Endothelial cell of hepatic sinusoid (primary cell): ENCODE measurements around the gene EFCAB13.

Experiments used
- in situ Hi-C: cut with HindIII; loops from 2 replicates; pipeline ENCODE4 v1.10.0; 2017; ENCODE audit warnings: low sequenced_read_pairs

Gene EFCAB13, protein sequence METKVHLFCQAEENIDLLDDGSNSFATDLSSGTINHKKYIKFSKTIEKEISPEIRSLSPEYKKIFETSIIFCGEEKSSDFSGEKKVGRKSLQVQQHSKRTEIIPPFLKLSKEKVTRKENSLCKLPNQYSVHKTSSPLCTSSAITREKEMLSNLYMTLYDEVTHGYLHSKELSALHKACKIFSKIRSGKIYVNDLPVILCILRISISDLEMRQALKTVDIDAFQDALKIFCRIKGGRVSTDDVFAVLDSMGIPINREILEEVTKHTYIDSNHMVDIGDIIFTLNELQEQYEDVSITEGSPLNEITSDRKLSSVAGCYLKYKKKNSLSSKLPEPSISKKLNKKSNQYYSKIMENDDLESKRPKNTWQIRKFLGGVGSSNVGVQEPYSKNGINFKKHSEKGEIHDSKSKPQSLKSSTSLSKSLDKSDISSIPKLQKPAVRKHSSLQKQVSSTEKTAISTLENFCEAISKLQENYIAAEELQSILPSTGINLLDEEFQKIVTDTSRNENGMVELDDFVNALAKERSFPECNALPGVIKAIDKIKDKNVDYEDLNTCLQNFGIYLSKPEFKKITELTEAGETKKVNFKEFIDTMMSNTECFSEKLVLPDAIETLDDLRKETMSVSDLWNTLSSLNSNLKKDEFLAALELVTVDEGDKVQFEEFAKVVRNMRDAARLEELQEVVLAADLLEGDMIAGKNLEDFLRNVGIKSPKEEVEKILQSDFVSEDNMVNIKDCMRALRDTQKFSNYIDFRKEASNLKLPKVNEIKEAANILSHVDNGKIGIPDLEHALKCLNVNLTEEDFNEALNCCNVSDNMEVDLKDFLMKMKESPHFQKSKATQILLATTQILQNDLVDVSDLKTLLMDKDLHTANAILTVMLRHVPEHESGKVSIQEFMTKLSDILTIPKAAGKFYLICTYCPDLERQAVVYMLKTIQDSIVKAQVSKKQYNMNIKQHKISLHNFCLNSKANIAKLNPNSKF

DNA sequence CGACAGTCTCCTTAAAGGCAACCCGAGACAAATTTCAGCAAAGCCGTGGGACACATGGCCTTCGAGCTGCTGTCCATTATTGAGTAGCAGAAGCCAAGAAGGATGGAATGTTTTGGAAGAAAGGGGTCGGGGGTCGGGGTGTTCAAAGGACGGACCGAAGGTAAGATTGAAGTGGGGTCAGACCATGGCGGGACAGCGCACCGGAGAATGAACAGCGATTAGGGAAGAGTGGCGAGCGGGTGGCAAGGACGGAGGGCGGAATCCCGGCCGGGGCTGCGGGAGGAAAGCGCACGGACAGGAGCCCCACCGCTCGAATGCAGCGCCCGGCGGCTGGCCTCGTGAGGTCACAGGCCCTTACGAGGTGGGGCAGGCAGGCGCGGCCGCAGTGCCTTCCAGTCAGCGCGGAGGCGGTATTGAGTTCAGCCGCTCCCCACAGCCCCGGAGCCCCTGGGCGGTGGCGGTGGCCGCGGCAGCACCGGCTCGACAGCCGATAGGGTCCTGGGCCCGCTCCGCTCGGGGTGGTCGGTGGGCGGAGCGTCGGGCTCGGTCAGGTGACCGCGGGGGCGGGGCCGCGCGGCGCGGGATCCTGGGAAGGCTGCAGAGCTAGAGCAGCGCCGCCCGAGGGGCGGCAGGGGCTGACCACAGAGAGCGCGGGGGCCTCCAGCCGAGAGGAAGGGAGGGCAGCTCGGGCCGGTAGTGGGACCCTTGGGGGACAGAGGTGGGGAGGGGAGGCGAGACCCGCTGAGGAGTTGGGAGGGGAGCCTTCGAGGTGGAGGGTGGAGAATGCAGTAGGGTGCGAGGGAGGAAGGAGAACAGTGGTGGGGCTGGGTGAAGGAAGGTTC lies at the start of gene EFCAB13:
TSS of gene EFCAB13 (plus strand) at position 574 of the 842 bp plus-strand sequence. CDS start 4,399 bp downstream, outside the sequence.
- in situ Hi-C loops = no loop called here

DNA sequence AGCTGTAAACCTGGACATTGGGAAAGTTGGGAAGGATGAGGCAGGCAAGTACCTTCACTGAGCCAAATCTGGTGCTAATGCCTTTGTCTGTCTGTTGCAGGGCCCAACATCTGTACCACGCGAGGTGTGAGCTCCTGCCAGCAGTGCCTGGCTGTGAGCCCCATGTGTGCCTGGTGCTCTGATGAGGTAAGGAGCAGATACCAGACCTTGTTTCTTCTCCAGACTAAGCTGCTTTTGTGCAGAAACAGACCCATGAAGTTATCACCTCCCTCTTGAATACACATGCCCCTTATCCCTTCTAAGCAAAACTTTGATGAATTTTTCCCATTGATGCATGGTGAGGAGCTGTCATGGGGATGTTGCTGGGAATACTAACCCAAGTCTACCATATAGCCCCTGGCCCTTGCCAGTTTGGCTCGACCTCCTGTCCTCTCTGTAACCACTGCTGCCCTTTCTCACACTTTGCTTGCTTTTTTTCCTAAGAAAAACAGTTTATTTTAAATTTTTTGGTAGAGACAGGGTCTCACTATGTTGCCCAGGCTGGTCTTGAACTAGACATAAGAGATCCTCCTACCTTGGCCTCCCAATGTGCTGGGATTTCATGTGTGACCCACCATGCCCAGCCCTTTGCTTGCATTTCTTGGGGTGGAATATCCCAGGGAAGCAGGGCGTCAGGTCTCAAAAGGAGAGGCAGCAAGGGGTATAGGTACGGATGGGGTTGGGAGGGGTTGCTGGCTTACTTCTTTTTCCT lies 49.3 kb upstream of the EFCAB13 start:
- in situ Hi-C loops = no loop called here

DNA sequence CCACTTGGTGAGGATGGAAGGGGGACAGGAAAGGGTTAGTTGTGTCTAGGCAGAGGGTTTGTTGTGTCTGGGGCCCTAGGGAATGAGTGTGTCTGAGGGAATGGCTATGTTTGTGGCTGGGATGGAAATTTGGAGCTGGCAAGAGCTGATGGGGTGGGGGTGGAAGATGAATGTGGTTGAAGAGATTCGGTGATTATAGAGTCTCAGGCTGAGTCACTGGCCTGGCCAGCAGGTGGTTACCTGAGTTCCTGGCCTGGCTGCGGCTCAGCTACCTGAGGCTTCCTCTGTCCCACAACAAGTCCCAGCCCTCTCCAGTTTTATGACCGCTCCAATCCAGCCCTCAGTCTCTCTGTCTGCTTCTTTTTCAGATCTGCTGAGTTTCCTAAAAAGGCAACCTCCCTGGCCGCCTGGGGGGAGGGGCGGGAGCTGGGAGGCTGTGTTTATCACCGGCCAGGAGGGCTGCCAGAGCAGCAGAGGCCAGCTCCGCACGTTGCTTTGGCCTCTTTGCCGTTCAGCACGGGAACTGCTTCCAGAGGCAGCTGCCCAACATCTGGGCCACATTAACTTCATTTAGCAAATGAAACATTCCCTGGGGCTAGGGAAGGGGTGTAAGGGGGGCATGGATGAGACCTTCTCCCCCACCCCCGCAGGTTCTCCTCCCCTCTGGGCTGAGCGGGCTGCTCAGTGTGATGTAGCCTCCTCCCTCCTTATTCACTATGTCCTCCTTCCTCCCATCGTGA lies 48.3 kb upstream of the EFCAB13 start:
- in situ Hi-C loops = no loop called here

DNA sequence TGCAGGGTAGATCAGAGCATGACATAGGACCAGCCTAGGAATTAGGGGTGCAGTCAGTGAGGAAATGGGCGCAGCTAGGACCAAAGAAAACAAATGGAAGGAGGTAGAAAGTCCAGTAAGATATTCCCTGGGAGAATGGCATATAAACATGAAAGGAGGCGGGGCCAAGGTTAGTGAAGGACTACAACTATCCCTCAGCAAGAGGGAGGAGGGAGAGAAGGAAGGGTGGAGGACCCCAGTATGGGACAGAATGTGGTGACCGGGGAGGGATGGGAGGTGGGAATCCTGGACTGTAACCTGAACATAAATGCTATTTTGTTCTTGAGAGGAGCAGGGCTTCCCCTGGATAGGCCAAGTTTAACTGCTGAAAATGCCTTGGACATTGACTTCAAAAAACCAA lies 47.3 kb upstream of the EFCAB13 start:
- in situ Hi-C loops = no loop called here

DNA sequence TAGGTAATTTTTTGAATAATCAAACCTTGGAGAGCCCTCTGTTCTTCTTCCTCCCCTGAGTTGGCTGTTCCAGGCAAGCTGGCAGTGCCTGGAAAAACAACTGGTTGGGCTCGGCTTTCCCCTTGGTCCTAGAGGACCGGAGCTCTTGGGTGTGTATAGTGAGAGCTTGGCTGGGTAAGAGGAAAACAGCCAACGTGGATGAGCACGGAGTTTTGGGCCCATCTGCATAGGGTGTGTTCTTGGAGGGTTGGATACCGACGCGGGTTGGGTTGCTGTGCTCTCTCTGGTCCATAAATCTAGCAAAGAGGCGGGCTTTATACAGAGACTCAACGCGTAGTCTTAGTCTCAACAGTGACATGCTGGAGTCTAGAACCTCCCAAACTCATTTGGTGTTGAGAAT lies 46.9 kb upstream of the EFCAB13 start:
- in situ Hi-C loops = no loop called here

DNA sequence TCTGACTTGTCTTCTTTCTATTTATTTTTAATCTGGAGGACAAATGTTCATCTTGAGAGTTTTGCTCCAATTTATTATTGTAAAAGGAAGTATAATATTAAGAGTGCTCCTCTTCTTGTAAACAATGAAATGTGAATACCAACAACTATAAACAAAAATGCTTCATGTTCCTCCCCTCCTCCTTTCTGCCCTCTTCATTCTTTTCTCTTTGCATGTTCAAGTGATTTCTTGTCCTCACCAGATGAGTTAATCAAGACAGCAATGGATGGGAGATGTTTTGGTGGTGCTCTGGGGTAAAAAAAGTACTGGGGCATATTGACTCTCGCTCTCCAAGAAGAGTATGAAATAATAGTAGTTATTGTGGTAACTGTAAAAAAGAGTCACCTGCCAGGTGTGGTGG lies 45.8 kb upstream of the EFCAB13 start:
- in situ Hi-C loops = no loop called here

DNA sequence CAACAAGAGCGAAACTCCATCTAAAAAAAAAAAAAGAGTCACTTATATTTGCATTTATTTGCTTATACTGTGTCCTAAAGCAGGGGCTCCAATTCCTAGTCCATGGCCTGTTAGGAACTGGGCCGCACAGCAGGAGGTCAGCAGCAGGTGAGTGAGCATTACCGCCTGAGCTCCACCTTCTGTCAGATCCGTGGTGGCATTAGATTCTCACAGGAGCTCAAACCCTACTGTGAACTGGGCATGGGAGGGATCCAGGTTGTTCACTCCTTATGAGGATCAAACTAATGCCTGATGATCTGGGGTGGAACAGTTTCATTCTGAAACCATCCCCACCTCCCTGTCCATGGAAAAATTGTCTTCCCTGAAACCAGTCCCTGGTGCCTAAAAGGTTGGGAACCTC lies 45.2 kb upstream of the EFCAB13 start:
- in situ Hi-C loops = no loop called here

DNA sequence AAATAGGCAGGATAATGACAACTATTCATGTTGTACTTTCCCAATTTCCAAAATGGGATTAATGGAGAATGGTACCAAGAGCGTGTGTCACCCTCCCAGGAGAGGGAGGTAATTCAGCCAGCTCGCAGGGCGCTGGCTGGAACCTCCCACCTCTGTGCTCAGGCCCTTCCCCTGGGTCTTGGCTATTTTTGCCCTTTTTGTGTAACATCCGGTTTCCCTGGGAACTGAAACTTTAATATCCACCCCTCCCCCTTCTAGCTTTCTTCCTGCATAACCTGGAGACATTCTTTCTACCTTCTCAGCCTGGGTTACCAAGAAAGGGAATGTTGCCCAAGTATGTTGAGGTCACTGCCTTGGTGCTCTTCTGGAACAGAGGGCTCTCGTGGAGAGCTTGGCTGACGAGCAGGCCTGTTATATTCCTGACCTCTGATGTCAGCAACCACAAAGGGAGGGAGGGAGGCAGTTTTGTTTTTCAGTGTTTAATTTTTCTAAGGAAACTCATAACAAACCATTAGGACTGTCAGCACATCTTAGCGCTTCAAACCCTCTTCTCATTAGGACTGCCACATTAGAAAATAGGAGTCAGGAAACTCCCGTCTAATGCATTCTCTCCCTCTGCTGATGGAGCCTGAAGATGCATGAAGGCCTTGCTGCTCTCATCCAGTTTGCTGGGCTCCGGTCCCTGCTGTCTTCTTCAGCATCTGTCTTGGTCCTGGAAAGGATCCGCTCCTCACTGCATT lies 44.5 kb upstream of the EFCAB13 start:
- in situ Hi-C loops = no loop called here

DNA sequence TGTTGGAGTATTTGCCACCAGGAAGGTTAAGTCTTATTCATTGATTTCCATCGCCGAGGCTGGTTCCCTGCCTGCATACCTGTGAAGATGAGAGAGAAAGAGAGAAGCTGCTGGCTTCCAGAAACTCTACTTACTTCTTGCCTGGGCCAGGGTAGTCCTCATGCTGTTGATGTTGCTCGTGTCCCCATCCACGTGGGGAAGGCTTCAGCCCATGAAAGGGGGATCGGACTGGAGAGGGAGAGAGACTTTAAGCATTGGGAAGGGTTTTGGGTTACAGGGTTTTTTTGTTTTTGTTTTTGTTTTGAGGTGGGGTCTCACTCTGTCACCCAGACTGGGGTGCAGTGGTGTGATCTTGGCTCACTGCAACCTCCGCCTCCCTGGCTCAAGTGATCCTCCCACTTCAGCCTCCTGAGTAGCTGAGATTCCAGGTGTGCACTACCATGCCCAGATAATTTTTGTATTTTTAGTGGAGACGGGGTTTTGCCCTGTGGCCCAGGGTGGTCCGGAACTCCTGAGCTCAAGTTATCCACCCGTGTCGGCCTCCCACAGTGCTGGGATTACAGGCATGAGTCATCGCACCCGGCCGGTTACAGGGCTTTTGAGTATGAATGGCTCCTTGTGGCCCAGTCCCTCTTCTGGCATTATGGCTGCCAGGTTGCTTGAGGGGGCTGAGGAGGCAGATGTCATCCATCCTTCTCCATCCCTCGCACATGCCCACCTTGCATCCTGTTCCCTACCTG lies 43.5 kb upstream of the EFCAB13 start:
- in situ Hi-C loops = no loop called here

DNA sequence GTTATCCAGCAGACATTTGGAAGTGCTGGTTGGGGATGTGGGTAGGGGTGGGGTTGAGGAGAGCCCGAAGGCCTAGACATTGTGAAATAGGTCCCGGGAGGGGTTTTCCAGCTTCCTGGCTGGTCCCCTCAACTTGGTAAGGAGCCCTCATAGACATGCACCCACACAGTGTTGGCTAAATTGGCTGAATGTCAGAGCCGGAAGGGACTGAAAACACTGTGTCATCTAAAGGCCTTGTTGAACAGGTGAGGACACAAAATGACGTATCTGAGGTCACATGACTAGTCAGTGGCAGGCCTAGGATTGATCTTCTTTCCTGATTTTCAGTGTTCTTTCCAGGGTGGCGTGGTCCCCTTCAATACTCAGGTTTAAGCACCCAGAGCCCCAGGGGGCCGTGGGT lies 42.5 kb upstream of the EFCAB13 start:
- in situ Hi-C loops = no loop called here

DNA sequence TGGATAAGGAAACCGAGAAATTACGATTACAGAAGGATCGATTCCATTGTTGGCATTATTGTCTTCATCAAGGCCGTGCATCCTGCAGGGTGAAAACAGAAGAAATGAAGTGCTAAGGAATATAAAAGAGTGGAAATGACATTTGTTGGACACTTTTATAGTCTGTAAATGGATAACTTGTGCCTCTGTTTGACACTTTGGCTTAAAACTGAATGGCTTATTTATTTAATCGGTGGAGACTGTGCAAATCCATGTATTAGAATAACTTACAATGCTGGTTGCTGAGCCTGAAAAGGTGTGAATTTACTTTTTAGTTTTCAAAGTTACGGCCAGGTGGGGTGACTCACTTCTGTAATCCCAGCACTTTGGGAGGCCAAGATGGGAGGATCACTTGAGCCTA lies 38.8 kb upstream of the EFCAB13 start:
- in situ Hi-C loops = no loop called here

DNA sequence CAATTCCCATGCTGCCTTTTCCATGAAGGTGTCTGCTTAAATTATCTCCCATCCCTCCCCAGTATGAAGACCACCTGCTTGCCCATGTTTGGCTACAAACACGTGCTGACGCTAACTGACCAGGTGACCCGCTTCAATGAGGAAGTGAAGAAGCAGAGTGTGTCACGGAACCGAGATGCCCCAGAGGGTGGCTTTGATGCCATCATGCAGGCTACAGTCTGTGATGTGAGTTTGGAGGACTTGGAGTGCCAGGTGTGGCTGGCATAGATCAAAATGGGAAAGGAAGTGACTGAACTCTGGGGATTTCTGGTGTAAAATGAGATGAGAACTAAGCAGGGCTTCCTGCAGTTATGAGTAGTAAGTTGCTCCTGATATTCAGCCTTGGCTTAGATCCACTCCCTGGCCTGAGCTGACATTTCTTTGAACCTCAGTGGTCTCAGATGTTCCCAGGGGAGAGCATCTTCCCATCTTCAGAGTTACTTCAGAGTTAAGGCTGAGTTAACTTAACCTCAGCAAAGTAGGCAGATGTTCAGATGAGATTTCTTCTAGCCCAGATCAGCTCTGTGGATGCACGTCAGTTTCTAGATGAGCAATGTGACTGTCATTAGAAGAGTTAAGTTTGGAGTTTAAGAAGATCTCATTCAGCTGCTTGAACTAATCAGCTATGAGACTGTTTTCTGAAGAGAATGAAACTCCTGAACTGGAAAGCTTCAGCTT lies 37.4 kb upstream of the EFCAB13 start:
- in situ Hi-C loops = no loop called here

DNA sequence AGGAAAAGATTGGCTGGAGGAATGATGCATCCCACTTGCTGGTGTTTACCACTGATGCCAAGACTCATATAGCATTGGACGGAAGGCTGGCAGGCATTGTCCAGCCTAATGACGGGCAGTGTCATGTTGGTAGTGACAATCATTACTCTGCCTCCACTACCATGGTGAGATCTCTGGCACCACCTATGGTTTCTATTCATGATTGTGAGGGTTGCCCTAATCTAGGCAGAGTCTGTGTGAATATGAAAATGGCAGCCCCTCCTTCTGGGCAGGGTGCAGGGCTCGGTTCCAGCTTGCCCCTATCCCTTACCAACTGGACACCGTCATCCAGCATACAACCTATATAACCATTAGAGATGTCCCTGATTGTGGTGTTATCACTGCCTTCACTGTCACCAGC lies 36.7 kb upstream of the EFCAB13 start:
- in situ Hi-C loops = no loop called here

DNA sequence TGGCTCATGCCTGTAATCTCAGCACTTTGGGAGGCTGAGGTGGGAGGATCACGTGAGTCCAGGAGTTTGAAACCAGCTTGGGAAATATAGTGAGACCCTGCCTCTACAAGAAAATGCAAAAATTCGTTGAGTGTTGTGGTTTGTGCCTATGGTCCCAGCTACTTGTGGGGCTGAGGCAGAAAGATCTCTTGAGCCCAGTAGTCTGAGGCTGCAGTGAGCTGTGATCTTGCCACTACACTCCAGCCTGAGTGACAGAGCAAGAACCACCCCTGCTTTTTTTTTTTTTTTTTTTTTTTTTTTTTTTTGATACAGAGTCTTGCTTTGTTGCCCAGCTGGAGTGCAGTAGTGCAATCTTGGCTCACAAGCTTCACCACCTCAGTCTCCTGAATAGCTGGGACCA lies 36.1 kb upstream of the EFCAB13 start:
- in situ Hi-C loops = no loop called here

DNA sequence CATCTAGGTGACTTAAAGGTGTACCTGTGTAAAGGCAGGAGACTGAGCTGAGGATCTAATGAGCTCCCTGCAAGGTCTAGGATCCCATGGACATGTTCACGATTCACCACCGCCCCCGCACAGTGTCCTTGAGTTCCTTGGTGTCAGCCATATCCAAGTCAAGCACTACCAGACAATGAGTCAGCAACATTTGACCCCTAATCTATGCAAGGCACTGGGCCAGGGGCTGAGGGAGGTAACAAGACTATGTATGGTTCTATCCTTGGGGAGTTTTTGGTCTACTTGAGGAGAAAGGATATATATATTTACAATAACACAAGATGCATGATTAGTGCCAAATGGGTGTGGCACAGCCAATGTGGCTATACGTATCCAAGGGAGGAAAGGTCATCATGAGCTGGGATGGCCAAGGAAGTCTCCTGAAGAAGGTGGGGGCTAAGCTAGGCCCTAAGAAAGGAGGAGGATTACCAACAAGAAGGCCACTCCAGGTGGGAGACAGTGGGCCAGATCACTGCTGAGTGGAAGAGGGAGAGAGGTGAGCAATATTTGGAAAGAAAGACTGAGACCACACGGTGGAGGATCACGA lies 35.1 kb upstream of the EFCAB13 start:
- in situ Hi-C loops = no loop called here

DNA sequence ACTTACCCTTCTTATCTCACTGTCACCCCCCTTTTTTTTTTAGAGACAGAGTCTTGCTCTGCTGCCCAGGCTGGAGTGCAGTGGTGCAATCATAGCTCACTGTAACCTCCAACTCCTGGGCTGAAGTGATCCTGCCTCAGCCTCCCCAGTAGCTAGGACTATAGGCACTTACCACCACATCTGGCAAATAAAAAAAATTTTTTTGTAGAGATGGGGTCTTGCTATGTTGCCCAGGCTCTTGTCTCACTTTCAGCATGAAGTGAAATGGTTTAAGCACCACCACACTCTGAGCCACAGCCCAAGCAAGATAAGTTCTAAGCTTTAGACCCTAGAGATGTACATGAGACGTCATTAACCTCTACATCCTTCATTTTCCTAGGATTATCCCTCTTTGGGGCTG lies 34.5 kb upstream of the EFCAB13 start:
- in situ Hi-C loops = no loop called here

DNA sequence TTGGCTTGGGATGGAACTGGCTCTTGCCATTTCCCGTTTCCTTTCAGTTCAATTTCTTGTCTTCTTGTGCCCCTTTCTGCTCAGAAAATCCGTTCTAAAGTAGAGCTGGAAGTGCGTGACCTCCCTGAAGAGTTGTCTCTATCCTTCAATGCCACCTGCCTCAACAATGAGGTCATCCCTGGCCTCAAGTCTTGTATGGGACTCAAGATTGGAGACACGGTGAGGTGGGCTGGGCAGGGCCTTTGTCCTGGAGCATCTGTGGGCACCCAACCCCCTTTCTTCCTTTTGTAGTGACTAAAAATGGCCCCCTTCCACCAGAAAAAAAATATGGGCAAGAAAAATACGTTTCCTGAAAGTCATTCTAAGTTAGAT lies 32.9 kb upstream of the EFCAB13 start:
- in situ Hi-C loops = no loop called here
